GM18907 (cell line): ENCODE measurements around the gene GGA1.

Source experiments
- ATAC-seq: cut with Tn5 transposase; IDR thresholded peaks from one replicate; pipeline ENCODE4 v1.9.1; 2021; ENCODE audit warnings: mild to moderate bottlenecking, moderate library complexity; ENCODE audit not compliant: unreplicated experiment

The GGA1 gene

DNA sequence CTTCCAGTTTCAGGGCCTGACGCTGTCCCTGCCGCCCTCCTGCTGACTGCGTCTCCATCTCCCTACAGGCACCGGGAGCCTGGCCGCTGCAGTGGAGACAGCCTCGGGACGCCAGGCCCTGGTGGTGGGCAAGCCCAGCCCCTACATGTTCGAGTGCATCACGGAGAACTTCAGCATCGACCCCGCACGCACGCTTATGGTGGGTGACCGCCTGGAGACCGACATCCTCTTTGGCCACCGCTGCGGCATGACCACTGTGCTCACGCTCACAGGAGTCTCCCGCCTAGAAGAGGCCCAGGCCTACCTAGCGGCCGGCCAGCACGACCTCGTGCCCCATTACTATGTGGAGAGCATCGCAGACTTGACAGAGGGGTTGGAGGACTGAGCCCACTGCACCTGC, 56.9 kb downstream of the GGA1 start:
- no peak for ATAC-seq

DNA sequence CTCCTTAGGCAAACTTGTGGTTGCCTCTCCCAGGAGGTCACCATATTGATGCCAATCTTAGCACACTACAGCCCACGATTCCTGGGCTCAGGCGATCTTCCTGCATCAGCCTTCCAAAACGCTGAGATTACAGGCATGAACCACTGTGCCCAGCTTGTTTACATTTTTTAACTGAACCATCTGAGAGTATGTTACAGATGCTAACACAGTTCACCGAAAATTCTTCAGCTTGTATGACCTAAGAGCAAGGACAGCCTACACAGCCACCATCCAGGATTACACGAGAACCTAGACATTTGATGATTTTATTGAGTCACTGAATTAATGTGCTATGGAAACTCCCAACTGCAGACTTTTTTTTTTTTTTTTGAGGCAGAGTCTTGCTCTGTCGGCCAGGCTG, 61.0 kb downstream of the GGA1 start:
- ATAC-seq: no peak

DNA sequence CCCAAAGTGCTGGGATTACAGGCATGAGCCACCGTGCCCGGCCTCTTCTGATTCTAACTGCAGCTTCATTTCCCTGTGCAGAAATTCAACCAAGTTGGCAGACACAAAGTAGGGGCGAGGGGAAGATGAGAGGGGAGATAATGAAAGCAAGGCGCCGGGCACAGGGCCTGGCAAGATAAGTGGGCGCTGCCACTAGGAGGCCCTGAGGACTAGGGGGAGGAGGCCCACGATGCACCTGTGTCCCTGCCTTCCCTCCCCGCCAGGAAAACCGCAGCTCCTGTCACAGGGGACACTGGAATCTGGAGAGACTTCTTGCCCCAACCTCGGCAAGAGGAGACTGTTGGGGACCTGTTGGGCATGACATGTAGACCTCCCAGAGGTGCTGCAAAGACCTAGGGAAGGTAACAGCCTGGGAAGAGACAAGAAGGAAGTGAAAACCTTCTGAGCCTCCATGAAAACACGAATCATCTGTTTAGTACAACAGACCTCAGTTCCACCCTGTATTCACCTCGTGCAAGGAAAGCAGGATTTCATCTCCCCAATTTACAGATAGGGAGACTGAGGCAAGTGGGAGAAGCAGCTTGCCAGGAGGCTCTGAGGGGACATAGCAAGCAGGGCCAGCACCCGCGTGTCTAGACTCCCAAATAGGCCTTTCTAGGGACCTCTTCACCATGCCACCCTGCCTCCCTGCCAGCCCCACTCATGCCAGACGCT, 63.7 kb downstream of the GGA1 start:
- no peak for ATAC-seq

DNA sequence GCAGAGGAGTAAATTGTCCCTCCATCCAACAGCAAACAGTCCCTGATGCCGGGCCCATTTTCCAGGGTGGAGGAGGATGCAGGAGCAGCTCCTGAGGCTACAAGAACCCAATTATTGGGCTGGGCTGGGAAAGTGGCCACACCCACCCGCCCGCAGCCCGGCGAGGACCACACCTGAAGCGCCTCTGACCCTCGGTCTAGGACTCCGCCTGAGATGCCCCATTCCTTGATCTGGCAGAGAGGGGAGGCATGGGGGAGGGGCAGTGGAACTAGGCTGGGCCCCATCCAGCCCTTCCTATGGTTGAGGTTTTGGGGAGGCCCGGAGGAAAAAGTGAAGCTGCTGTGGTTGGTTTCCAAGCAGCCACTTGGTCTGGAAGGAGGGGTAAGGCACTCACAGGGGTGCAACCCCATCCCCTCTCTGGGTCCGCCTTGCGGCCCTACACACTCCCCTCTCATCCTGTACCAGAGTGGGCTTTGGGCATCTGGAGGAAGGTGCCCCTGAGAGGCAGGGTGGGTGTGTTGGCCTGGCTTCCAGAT, 64.4 kb downstream of the GGA1 start:
- no peak for ATAC-seq

DNA sequence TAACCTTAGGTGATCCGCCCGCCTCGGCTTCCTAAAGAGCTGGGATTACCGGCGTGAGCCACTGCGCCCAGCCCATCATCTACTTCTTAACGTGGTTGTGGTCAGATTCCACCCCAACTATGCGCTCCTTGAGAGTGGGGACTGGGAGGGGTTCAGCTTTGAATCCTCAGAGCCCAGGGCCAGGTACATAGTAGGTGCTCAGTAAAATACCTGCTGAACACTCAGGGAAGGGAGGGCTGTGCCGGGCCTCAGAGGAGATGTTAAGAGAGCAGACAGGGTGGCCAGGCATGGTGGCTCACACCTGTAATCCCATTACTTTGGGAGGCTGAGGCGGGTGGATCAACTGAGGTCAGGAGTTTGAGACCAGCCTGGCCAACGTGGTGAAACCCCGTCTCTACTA, 65.6 kb downstream of the GGA1 start:
- no peak for ATAC-seq

DNA sequence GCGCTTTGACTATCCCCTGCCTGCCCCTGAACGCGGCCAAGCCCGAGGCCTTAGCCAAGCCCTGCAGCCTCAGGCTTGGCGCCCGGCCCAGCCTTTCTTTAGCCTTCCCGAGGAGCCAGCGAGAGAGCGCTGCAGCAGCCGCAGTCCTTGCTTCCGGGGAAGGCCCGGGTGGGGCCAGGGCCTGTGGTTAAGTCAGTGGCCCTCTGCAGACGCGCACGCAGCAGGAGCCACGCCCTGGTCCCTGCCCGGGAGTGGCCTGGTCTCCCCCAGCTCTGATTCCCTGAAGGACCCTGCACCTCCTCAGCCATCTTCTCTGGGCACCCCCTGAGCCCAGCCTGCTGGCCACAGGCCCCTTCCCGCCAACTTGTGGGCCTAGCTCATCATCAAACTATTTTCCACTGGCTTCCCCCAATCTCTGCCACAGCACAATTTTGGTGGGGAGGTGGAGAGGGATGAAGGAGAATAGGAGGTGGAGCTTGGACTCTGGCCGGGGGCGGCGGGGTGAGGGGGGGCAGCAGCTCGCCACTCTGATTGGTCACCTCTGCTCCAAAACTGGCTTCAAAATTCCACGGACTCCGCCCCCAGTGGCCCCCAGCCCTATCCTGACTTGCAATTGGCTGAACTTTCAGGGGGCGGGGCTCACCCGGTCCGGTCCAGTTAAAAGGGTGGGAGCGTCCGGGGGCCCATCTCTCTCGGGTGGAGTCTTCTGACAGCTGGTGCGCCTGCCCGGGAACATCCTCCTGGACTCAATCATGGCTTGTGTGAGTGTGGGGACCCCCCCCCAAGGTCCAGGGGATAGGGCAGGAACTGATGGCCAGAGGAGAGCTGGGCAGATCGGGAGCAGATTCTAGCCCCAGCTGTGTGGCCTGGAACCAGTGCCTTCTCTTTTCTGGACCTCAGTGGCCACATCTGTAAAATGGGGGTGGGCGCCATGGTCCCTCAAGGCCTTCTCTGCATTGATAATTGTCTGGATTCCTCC, 66.6 kb downstream of the GGA1 start, which contains the start of gene LGALS1:
LGALS1 (plus strand) TSS at position 686 of the 979 bp plus-strand sequence; CDS start at position 753, 67 bp downstream.
- ATAC-seq: peak; percentile 46

DNA sequence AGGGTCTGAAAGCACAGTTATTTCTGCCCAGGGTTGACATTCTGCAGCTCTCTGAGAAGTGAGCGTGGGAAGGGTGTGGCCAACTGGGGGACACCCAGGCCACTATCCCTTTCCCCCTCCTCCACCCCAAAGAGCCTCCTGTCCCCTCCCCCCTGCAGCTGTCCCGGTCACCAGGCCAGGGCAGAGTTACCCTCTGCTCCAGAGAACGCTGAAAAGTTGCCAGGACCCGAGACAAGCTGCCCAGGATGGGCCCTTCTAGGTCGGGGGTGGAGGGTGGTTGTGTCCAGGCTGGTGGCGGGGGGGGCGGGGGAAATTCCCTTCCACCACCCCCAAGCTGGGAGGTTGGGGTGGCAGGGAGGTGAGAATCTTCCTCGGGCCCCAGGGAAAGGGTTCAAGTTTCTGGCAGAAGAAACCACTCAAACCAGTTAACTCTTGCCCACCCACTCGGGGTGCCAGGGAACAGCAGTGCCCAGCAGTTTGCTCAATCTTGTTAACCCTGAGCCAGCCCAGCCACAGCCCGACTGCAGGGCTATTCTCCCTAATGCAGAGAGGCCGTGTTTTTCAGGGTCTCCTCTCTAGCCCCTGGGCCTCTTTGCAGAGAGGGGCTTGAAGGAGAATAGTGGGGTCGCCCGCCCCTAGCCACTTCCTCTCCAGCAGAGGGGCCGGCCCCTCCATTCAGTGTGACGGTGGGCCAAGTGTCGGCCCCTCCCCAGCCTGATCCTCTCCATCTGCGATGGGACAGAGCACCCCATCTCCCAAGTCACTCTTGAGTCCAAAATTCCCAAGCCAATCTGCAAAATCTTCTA, 67.5 kb downstream of the GGA1 start:
- ATAC-seq: peak; percentile 13

DNA sequence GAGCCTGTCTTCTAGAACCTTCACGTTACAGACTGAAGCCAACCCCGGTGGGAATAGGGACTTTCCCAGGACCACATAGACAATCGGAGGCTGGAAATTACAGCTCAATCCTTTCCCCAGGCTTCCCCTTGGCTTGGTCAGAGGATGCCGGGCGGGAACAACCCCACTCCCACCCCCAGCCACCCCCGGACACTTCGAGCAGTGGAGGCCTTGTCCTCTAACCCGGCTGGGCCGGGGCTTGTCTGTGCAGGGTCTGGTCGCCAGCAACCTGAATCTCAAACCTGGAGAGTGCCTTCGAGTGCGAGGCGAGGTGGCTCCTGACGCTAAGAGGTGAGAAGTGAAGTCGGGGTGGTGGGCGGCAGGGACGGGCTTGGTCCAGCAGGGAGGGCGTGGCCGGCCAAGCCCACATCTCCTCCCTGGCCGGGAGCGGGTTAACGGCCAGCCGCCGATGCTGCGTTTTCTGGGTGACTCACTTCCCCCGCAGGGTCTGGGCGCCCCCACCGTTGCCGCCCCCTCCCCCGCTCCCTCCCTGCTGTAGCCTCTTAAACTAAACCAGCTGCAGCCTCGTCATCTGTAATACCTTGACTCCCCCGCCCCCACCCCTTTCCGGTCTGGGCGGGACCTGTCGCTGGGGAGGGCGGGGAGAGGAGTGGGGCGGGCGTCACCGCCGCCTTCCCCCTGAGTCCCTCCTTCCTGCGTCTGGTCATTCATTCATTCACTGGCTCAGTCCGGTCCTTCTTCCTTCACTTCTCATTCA, 68.3 kb downstream of the GGA1 start:
- ATAC-seq: peak; percentile 54

DNA sequence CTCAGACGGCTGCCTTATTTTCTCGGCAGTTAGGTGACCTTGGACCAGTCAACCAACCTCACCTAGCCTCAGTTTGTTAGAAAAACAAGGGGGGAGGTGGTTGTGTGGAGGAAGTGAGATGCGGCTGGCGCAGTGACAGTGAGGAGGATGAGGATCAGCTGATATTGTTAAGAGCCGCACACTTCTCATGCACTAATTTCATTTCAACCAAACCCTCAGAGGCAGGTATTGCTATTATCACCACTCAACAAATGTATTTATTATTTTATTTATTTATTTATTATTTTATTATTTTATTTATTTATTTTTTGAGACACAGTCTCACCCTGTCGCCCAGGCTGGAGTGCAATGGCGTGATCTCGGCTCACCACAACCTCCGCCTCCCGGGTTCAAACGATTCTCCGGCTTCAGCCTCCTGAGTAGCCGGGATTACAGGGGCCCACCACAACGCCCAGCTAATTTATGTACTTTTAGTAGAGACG, 68.9 kb downstream of the GGA1 start:
- no peak for ATAC-seq

DNA sequence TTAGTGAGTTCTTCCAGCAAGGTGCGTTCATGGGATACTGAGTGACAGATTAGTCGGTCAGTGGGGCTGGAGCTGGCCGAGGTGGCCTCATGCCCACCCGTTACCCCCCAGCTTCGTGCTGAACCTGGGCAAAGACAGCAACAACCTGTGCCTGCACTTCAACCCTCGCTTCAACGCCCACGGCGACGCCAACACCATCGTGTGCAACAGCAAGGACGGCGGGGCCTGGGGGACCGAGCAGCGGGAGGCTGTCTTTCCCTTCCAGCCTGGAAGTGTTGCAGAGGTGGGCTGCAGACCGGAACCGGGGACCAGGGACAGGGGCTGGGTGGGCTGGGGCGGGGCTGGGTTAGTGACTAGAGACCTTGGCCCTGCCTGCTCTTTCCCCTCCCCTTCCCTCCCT, 69.7 kb downstream of the GGA1 start:
- no peak for ATAC-seq

DNA sequence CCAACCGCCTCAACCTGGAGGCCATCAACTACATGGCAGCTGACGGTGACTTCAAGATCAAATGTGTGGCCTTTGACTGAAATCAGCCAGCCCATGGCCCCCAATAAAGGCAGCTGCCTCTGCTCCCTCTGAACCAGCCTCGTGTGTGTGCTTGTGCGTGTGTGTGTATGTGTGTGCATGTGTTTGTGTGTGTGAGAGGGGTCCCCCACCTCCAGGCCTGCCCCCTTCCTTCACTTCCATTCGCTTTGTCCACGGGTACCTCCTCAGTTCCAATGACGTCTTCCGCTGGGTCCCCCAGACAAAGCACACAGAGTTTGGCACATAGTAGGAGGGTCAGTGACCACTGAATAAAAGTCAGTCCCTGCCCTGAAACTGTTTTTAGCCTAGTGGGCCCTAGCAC, 71.0 kb downstream of the GGA1 start:
- ATAC-seq: no peak

DNA sequence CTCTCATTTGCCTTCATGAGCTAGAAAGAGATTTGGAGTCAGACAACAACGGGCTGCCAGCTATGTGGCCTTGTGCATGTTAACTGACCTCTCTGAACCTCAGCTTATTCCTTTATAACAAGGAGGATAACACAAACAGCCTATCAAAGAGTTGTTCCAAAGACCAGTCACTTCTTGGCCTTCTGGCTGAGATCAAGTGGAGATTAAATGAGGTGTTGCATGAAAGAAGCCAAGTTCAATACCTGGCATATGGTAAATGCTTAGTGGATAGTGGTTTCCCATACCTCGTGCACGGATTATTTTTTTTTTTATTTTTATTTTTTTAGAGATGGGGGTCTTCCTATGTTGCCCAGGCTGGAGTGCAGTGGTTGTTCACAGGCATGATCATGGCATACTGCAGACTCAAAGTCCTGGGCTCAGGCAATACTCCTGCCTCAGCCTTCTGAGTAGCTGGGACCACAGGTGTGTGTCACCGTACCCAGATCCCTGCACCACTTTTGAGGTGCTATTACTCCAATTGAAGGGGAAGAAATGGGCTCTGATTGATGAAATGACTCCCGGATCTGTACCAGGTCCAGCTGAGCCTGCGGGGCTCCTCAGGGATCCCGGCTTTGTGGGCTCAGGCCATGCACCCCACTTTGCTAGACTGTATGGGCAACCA, 71.7 kb downstream of the GGA1 start:
- ATAC-seq: no peak

DNA sequence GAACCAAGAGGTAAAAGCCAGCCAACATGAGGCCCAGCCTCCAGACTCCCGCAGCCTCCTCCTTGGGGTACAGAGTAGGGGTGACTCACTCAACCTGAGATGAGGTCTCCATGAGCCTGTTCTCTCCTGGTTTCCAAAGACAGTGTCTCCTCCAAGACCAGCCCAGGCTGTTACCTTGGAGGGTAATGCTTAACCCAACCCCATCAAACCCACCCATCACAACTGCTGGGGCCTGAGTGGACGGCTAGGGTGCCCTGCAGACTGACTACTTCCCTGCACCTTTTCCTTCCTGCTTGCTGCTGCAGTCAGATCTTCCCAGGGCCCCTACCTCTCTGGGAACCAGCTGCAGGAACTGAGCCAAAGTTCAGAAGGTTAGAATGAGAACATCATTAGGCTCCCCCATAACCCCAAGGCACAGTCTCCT, 72.4 kb downstream of the GGA1 start:
- no peak for ATAC-seq

DNA sequence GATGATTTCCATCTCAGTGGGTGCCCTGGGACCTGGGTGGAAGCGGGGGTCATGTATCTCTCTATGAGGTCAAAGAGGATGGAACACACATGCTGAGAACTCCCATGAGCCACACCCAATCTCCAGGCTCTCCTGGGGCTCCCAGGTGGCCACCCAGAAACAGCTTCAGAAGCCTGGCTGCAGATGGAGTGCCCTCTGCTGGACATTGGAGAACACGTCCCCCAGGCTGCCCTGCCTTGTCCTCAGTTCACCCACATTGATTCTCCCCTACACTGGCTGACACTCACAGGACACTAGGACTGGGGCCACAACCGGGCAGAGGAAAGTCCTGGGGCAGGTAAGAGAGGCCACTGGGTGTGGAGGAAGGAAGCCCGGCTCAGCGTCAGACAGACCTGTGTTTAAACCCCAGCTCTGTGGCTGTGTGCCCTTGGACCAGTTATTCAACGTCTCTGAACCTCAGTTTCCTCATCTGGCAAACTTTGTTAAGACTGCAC, 73.0 kb downstream of the GGA1 start:
- ATAC-seq: no peak
